Loucy (cell line): Measurements from ENCODE around the gene CLIC3.

Experiments used
- CTCF ChIP-seq: fragments of 200-600 bp; sonication (generic); conservative IDR thresholded peaks from 2 replicates; pipeline ENCODE4 v1.5.1; 2014; ENCODE audit warnings: mild to moderate bottlenecking, antibody characterized with exemption, low read length
- EZH2phosphoT487 ChIP-seq: fragments of 200-600 bp; IDR thresholded peaks from 2 replicates; pipeline ENCODE4 v1.6.1; 2018; ENCODE audit warnings: antibody characterized with exemption, mild to moderate bottlenecking, moderate library complexity, borderline replicate concordance

GRCh38 chr9:137040568-137040967, 44.2 kb upstream of the CLIC3 start:
- TF ChIP-seq CTCF (no peak), EZH2phosphoT487 (no peak)
